Muscle of arm (tissue), 12 donors: ENCODE data around the gene INA. TPM values are rescaled to one million over a fixed set of nuclear protein-coding genes. Genes with fewer than 3 reads are reported as not detected.

Experiments used
- polyA plus RNA-seq, 12 donors: library from polyadenylated mRNA; unstranded; fragments of 120-200 nt; gene quantifications; one replicate each; pipeline ENCODE4 v1.2.1, GENCODE V29; 2013; ENCODE audit not compliant: insufficient read length in 12 of 12

INA gene
- polyA plus RNA-seq, 12 donors: 0.10 to 2.0 (median 0.30) TPM; not detected in 2

Other genes with a start within 250 kb of the INA start
- gene NT5C2, start 83.9 kb upstream of the INA start, polyA plus RNA-seq: 100 to 1,000 TPM in 11 of 12 donors, not detected in 1; 113 to 226 (median 162) TPM
- not detected for gene RPEL1, start 31.3 kb upstream of the INA start, polyA plus RNA-seq
- 10 to 100 TPM in 4 of 12 donors, 1 to 10 TPM in 7, not detected in 1; 6.9 to 14.9 (median 9.6) TPM for gene PCGF6, start 74.0 kb downstream of the INA start, polyA plus RNA-seq
- 1 to 10 TPM in 11 of 12 donors, not detected in 1; 3.8 to 6.4 (median 4.6) TPM for gene TAF5, start 90.8 kb downstream of the INA start, polyA plus RNA-seq
- gene ATP5MK, start 119.3 kb downstream of the INA start, polyA plus RNA-seq: 100 to 1,000 TPM in 11 of 12 donors, not detected in 1; 168 to 300 (median 270) TPM
- gene PDCD11, start 119.5 kb downstream of the INA start, polyA plus RNA-seq: 10 to 100 TPM in 11 of 12 donors, not detected in 1; 18.1 to 29.8 (median 25.1) TPM
- 10 to 100 TPM in 11 of 12 donors, not detected in 1; 10.3 to 35.4 (median 13.9) TPM for gene CALHM2, start 175.2 kb downstream of the INA start, polyA plus RNA-seq
- gene CALHM1, start 181.8 kb downstream of the INA start, polyA plus RNA-seq: under 1 TPM in 1 of 12 donors, not detected in 11; 0.17 TPM
- gene CALHM3, start 202.1 kb downstream of the INA start, polyA plus RNA-seq: under 1 TPM in 1 of 12 donors, not detected in 11; 0.11 TPM
- gene NEURL1, start 216.6 kb downstream of the INA start, polyA plus RNA-seq: 10 to 100 TPM in 10 of 12 donors, 1 to 10 TPM in 1, not detected in 1; 9.9 to 42.8 (median 19.1) TPM